T-helper 17 cell (primary cell): Measurements from ENCODE around the gene NKX1-1. TPM values are rescaled to one million over a fixed set of nuclear protein-coding genes. Genes with fewer than 3 reads are reported as not detected.

Experiments used
- ATAC-seq: fragments of 150-1000 bp; cut with Tn5 transposase; 2 replicates; pipeline ENCODE4 v1.10.0; 2021; ENCODE audit warnings: mild to moderate bottlenecking, moderate library complexity
- DNase-seq, 3 donors: peaks; one replicate each; pipeline versions ENCODE4 v3.0.0 to v3.0.0-alpha.2; 2020 to 2021
- H3K9me3 ChIP-seq: one replicate; pipeline ENCODE4 v1.7.0; 2013; ENCODE audit warnings: low read length, mild to moderate bottlenecking; ENCODE audit not compliant: control insufficient read depth, poor library complexity, severe bottlenecking
- H3K27ac Mint-ChIP-seq: one replicate; pipeline ENCODE4 v1.8.0; 2022; ENCODE audit warnings: mild to moderate bottlenecking, moderate library complexity, mixed read lengths
- H3K27me3 Mint-ChIP-seq: one replicate; pipeline ENCODE4 v1.8.0; 2022; ENCODE audit warnings: mixed read lengths
- H3K36me3 Mint-ChIP-seq: one replicate; pipeline ENCODE4 v1.8.0; 2022; ENCODE audit warnings: low read depth, mixed read lengths
- H3K4me1 Mint-ChIP-seq: one replicate; pipeline ENCODE4 v1.8.0; 2022; ENCODE audit warnings: mild to moderate bottlenecking, mixed read lengths
- H3K4me3 Mint-ChIP-seq: one replicate; pipeline ENCODE4 v1.8.0; 2022; ENCODE audit warnings: mild to moderate bottlenecking, moderate library complexity, mixed read lengths
- total RNA-seq, 4 donors: library from RNA in 2 of 4; stranded (reverse) in 2 of 4; gene quantifications; one replicate each; pipeline ENCODE4 v1.2.3 and lab custom pipeline; 2022 to 2026

NKX1-1 gene
- total RNA-seq, 2 donors from 2014 or later: not detected

- no peak overlapping the region for H3K27ac Mint-ChIP-seq
- H3K36me3 Mint-ChIP-seq: peaks cover 6% of the 10 kb centered on the region
- H3K9me3 ChIP-seq: no peaks in the 10 kb centered on the region
- no peak overlapping the region for H3K4me3 Mint-ChIP-seq
- H3K27me3 Mint-ChIP-seq: peaks cover 58% of the 10 kb centered on the region
- H3K4me1 Mint-ChIP-seq: peaks cover 11% of the 10 kb centered on the region
- DNase-seq: no peak
- no peak for ATAC-seq
Measured at GRCh38 chr4:1413204-1413663, 7.0 kb upstream of the NKX1-1 start.

DNA sequence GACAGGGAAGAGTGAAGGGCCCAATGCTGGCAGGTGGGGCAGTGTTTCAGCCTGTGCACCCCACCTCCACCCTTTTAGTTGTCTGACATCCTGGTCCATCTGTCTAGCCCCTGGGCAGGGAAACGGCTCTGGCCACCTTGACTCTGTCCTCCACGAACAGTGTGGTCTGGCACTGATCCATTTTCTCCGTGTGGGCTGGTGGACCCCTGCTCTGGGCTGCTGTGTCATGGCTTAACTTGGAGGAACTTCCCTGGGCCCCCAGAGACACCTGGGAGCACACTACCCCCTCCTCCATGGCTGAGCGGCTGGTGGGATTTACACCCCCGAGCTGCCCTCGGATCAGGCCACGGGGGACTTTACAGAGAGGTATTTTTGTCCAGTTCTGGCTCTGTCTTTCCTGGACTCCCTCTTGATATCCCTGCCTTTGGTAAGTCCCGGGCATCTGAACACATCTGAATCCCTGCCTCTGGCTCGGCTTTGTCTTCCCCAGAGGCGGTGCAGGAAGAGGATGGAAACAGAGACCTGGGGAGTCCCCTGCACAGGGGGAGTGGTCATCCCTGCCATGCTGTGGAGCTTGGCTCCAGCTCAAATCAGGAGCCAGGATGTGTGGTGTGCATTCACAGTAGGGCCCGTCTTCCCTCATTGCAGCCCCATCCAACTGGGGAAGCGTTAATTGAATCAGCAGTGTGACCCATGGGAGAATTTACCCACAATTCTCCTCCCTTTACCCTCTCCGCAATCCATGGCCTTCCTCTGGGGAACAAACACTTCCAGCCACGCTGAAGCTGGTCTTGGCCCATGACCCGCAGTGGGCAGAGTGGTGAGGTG lies 6.3 kb upstream of the NKX1-1 start:
- Mint-ChIP-seq H3K27me3 (peaks cover 61% of the 10 kb centered on the region), H3K27ac (no peak overlapping the region), H3K4me1 (peaks cover 12% of the 10 kb centered on the region), H3K4me3 (no peak overlapping the region), H3K36me3 (peaks cover 6% of the 10 kb centered on the region)
- DNase-seq (no peak), ATAC-seq (no peak)
- H3K9me3 ChIP-seq: no peaks in the 10 kb centered on the region

DNA sequence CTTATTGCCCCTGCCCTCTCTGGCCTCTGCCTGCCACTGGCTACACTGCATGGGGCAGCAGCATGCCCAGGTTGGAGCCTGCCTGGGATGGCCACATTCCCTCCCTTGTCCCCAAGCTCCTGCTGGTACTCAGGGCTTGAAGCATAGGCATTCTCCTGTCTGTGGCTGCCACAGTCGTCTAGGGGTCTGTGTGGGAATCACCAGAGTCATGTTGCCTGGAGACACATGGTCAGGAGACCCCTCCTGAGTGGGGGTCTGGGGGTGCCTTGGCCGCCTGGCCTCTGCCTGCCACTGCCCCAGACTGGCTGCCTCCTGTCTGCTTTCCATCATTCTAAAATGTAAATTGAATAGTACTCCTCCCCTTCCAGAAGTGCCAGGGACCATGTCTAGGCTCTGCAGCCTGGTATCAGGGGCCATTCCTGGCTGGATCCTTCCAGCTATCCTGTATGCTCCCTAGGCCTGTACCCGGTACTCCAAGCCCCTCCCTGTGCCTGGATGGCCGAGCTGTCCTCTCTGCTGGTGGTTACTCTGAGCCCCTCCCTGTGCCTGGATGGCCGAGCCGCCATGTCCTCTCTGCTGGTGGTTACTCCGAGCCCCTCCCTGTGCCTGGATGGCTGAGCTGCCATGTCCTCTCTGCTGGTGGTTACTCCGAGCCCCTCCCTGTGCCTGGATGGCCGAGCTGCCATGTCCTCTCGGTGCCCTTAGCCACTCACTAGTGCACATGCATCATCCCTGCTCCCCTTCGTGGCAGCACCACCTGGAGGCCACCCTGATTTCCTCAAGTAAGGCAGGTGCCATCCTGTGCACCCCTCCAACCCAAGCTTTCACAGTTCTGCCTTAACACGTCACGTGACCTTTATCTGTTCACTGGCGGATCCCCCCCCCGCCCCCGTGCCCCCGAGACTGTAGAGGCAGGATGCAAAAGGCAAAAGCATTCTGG lies 5.5 kb upstream of the NKX1-1 start:
- DNase-seq (no peak), ATAC-seq (no peak)
- no peak overlapping the region for H3K27ac Mint-ChIP-seq
- peaks cover 6% of the 10 kb centered on the region for H3K36me3 Mint-ChIP-seq
- H3K9me3 ChIP-seq: no peaks in the 10 kb centered on the region
- no peak overlapping the region for H3K4me3 Mint-ChIP-seq
- peaks cover 60% of the 10 kb centered on the region for H3K27me3 Mint-ChIP-seq
- peaks cover 16% of the 10 kb centered on the region for H3K4me1 Mint-ChIP-seq

DNA sequence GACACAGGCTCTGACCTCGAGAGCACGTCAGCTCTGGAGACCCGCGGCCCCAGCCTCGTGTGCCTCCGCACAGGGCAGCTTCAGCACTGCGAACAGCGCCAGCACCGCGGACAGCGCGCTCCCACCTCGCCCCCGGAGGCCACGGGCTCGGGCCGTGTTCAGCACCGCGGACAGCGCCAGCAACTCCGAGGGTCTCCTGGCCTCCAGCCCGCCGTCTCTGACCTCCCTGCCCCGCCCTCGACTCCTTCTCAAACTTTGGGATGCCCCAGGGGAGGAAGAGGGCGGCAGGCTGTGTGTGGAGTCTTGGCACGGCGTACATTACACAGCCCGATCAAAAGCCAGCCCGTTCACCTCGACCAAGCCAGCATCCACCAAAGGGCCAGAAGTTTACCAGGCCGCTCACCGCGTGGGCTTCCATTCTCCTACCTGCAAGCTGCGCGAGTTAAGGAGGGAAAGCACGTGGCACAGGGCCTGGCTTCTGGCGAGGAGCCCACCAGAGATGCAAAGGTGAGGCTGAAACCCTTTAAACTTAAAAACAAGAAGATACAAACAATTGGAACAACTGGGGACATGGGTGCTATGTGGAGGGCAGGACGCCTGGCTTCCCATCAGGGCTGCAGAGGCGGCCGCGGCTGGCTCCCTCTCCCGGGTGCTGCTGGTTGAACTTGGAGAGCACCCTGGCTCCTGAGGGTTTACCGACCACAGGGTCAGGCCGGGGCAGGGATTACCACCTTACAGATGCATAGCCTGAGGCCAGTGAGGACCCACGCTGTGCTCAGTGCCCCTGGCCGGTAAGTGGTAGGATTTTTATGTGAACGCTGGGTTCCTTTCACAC lies 4.5 kb upstream of the NKX1-1 start:
- Mint-ChIP-seq H3K27me3 (peaks cover 55% of the 10 kb centered on the region), H3K4me3 (no peak overlapping the region), H3K36me3 (peaks cover 2% of the 10 kb centered on the region), H3K4me1 (peaks cover 14% of the 10 kb centered on the region), H3K27ac (no peak overlapping the region)
- ATAC-seq (peak; percentile 64), DNase-seq (peak in 1 of 3 donors; percentile 27)
- no peaks in the 10 kb centered on the region for H3K9me3 ChIP-seq

DNA sequence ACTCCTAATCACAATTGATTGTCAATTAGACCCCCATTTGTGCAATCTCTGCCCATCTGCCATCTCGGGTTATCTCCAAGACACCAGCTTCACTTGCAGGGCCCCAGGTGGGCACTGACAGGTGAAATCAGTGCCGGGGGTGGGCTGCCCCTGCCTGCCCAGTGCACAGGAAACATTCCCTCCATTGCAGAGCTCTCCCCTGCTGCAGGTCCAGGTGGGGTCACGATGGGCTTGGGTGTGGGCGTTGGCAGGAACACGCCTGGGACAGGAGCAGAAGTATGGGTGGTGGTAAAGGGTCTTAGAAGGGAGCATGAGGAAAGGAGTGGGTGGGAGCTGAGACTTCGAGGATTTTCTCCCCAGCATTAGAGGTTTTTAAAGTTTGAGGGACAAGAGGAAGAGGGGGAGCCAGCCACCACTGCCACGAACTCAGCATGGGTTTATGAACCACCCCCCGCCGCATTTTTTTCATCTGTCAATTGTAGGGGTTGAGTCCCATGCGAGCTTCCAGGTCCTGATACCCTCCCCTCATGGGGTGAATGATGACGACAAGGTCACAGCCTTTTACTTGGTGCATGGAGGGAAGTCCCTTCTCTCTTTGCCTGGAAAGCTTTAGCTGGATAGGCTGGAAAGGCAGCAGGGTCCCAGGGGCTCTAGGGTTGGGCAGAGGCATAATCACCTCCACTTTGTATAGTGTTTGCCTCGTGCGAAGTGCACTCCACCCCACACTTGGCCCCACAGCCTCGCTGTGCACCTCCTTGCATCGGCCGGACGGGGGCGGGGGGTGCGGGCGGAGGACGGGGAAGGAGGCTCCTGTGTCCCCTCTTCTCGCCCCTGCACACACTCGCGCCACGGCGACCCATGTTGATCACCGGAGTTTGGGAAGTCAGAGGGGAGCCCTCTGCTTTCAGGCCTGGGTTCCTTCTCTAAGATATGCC lies 3.5 kb upstream of the NKX1-1 start:
- Mint-ChIP-seq H3K4me3 (no peak overlapping the region), H3K27me3 (peaks cover 62% of the 10 kb centered on the region), H3K27ac (no peak overlapping the region), H3K36me3 (peaks cover 4% of the 10 kb centered on the region), H3K4me1 (peaks cover 14% of the 10 kb centered on the region)
- no peaks in the 10 kb centered on the region for H3K9me3 ChIP-seq
- ATAC-seq (no peak), DNase-seq (no peak)

DNA sequence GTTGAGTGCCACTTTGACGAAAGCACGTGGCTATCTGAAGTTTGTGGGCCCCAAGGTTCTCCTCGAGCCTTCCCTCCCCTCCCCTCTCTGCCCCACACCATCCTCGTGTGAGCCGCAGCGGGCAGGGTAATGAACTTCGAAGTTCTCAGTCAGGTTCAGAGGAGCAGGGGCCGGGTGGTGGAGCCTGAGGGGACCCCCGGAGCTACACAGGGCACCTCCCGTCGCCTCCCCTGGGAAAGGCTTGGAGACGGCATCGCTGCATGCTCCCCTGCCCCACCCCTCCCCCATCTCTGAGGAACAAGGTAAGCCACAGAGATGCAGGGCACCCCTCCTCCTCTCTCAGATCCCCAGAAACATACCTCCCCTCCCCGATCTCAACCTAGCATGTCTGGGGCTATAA lies 2.8 kb upstream of the NKX1-1 start:
- no peaks in the 10 kb centered on the region for H3K9me3 ChIP-seq

DNA sequence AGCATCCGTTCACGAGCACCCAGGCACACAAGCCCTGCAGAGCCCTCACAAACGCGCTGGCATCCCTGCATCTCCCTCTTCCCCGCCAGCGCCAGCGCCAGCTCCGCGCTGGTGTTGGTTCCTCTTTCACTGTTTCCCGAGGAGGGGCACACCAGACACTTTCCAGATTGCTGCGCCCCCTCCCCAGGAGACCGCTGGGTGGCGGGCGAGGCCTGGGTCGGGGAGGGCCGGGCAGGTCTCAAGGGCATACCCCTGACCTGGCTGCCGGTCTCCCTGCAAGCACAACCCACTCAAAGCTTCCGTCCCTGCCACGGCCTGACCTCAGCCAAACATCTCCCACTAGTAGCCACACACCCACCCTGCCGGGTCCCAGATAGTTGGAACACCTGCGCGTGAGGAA lies 2.2 kb upstream of the NKX1-1 start:
- ATAC-seq (no peak), DNase-seq (no peak)
- Mint-ChIP-seq H3K27ac (peak overlapping the region; percentile 21), H3K36me3 (peaks cover 4% of the 10 kb centered on the region), H3K4me3 (peak overlapping the region; percentile 28), H3K4me1 (peaks cover 14% of the 10 kb centered on the region), H3K27me3 (peaks cover 57% of the 10 kb centered on the region)
- H3K9me3 ChIP-seq: no peaks in the 10 kb centered on the region

More for the DNA sequence above, 2.8 kb upstream of the NKX1-1 start:
- no peak for ATAC-seq
- Mint-ChIP-seq H3K4me3 (no peak overlapping the region), H3K27ac (no peak overlapping the region), H3K4me1 (peaks cover 14% of the 10 kb centered on the region), H3K27me3 (peaks cover 62% of the 10 kb centered on the region), H3K36me3 (peaks cover 4% of the 10 kb centered on the region)
- no peak for DNase-seq

DNA sequence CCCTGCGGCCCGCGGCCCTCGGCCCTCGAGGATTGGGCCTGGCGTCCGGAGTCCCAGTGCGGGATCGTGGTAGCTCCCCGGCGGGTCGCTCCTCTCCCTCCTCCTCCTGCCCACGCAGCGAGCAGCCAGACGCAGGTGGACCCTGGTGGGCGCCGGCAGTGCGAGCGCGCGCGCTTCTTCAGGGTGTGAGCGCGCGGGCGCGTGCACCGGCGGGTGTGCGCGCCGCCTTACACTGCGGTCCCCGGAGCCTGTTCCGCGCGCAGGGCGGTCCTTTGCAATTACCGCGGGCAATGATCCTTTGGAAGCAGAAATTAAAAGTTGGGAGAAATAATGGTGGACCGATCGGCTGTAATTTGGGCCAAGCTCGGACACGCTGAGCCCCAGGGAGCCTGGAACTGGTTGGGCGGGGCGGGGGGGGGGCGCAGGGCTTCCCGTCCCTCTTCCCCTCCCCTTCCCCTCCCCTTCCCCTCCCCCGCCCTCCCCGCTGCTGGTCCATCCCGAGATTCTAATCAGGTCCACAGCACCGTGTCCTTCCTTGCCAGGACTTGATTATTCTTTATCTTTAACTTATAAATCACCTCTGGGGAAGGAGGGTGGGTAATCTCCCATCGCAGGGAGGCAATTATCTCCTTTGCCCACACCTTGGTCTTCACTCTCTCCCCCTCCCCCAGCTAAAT lies 1.6 kb upstream of the NKX1-1 start:
- DNase-seq: no peak
- Mint-ChIP-seq H3K36me3 (peaks cover 4% of the 10 kb centered on the region), H3K4me3 (peak overlapping the region; percentile 28), H3K27me3 (peaks cover 50% of the 10 kb centered on the region), H3K27ac (peak overlapping the region; percentile 21), H3K4me1 (peaks cover 14% of the 10 kb centered on the region)
- ATAC-seq: no peak
- no peaks in the 10 kb centered on the region for H3K9me3 ChIP-seq

DNA sequence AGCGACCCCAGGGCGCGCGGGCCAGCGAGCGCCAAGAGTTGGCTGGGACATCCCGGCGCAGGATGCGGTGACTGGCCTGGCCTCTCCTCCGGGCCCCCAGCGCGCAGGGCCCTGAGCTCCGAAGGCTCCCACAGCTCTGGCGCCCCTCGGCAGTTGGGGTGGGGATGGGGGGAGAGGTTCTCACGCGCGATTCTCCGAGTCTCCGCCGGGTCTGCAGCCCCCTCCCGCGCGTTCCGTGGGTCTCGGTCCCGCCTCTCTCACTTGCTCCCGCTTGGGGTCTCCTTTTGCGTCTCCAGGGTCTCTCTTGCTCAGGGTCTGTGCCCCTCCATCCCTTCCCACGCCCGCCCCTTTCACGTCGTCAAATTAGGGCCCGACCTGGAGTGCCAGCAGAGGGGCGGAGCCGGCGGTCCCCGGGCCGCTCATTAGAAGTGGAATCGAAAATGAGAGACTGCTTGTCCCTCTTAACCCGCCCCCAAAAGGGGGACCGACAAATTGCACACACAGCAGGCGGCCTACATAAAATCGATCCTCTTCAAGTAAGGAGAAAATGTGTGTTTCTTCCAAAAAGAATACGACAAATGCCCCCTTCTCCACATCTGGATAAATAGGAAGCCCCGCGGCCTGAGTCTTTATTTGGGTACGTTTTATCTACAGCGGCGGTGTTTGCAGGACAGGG lies 877 bp upstream of the NKX1-1 start:
- Mint-ChIP-seq H3K27ac (peak overlapping the region; percentile 19), H3K27me3 (peaks cover 50% of the 10 kb centered on the region), H3K4me3 (peak overlapping the region; percentile 36), H3K4me1 (peaks cover 14% of the 10 kb centered on the region), H3K36me3 (peaks cover 4% of the 10 kb centered on the region)
- no peak for ATAC-seq
- DNase-seq: no peak
- no peaks in the 10 kb centered on the region for H3K9me3 ChIP-seq

DNA sequence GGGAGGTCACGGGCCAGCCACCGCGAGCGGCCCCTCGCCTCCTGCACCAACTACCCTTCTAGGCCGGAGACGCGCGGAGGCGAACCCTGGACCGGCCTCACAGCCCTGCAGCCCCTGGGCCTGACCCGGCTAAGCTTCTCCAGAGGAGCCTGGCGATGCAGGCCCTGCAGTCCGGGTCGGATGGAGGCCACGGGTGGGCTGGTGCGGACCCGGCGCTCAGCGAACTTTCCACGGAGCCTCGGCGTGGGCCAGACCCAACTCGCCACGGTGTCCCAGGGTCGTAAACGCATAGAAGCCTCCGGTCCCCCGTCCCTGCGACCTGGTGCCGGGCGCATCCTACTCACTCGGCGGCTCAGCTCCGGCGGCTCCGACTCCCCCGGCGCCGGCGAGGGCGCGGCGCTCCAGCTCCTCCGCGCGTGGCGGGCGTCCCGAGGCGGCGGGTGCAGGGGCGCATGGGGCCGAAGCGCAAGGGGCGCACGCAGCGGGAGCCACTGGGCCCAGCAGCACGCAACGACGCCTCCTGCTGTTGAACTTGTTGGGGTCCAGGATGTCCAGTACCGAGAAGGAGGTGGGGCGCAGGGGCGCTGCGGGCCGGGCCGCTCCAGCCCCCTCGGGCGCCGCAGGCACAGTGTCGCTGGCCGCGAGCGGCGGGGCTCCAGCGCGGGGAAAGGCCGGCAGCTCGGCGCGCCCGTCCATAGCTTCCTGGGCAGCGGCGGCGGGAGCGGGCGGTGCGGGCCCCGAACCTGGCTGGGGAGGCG lies 427 bp downstream of the NKX1-1 start:
- ATAC-seq (no peak), DNase-seq (no peak)
- H3K9me3 ChIP-seq: no peaks in the 10 kb centered on the region
- Mint-ChIP-seq H3K27me3 (peaks cover 43% of the 10 kb centered on the region), H3K27ac (no peak overlapping the region), H3K4me1 (peaks cover 16% of the 10 kb centered on the region), H3K36me3 (peaks cover 4% of the 10 kb centered on the region), H3K4me3 (peak overlapping the region; percentile 67)

DNA sequence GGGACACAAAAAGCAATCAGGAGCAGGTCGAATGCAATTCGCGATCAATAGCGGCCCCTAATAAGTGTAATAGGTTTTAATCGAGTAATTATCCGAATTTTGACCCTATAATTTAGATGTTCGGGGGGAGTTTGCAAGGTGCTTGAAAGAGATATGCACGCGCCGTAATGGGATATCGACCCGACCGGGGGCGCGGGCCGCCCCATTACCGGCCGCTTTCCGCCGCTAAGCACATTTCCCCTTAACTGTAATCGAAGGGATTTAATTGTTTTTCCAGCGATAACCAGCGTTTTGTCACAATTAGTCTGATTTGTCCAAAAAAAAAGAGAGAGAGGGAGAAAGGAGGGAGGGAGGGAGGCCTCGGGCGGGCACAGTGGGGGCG lies 997 bp downstream of the NKX1-1 start:
- Mint-ChIP-seq H3K4me3 (peak overlapping the region; percentile 67), H3K27ac (no peak overlapping the region), H3K27me3 (peaks cover 43% of the 10 kb centered on the region), H3K36me3 (peaks cover 4% of the 10 kb centered on the region), H3K4me1 (peaks cover 16% of the 10 kb centered on the region)
- no peak for ATAC-seq
- H3K9me3 ChIP-seq: no peaks in the 10 kb centered on the region
- DNase-seq: no peak
